Chondrocyte (in vitro differentiated cells): ENCODE data around the gene APMAP. TPM values are rescaled to one million over a fixed set of nuclear protein-coding genes. Genes with fewer than 3 reads are reported as not detected.
A peak's percentile ranks its signal among the peaks of the same experiment; 100 is the strongest.

Source experiments
- DNase-seq: peaks from one replicate; pipeline ENCODE4 v3.0.0; 2021; ENCODE audit warnings: mixed read lengths, low spot score
- H3K27ac Mint-ChIP-seq: one replicate; pipeline ENCODE4 v1.8.0; 2021; ENCODE audit warnings: mild to moderate bottlenecking, moderate library complexity, mixed read lengths; ENCODE audit not compliant: unreplicated experiment
- H3K27me3 Mint-ChIP-seq: 2 replicates; pipeline ENCODE4 v1.8.0; 2021; ENCODE audit warnings: low read depth, mixed read lengths
- H3K36me3 Mint-ChIP-seq: 2 replicates; pipeline ENCODE4 v1.8.0; 2021; ENCODE audit warnings: low read depth, mixed read lengths
- H3K4me1 Mint-ChIP-seq: 2 replicates; pipeline ENCODE4 v1.8.0; 2021; ENCODE audit warnings: low read depth, mild to moderate bottlenecking, mixed read lengths
- H3K4me3 Mint-ChIP-seq: one replicate; pipeline ENCODE4 v1.8.0; 2021; ENCODE audit warnings: mild to moderate bottlenecking, moderate library complexity, mixed read lengths; ENCODE audit not compliant: unreplicated experiment
- H3K9me3 Mint-ChIP-seq: 2 replicates; pipeline ENCODE4 v1.8.0; 2021; ENCODE audit warnings: low read depth, mixed read lengths
- total RNA-seq: library from RNA; stranded (reverse); gene quantifications from 3 replicates; pipeline ENCODE4 v1.2.1, GENCODE V29; 2021
- TF ChIP-seq, protein P1 (sequence below): fragments of 200-600 bp; sonication (generic); IDR thresholded peaks from 2 replicates; pipeline ENCODE4 v1.5.0; 2021; ENCODE audit warnings: antibody characterized with exemption, mild to moderate bottlenecking, moderate library complexity

Gene APMAP
- total RNA-seq, 1 donor from 2014 or later, result 82.2 TPM

DNA sequence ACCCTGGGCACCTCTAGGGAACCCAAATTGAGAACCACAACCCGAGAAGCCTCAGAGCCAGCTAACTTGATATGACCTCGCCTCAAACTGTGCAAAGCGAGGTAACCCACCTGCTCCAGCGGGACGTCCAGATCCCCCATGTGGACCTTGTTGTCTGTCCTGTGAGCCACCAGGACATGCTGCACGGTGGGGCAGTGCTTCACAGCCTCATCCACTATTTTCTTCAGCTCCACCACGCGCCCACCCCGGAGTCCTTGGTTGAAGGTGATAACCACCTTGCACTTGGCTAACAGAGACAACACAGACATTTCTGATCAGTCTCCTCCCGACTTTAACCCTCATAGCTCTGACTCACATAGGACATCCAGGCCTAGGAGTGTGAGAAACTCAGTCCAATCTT is 30.8 kb upstream of the APMAP start:
- Mint-ChIP-seq H3K4me1 (no peaks in the 10 kb centered on the region), H3K4me3 (no peak overlapping the region), H3K9me3 (no peaks in the 10 kb centered on the region), H3K36me3 (no peaks in the 10 kb centered on the region), H3K27ac (no peak overlapping the region), H3K27me3 (no peaks in the 10 kb centered on the region)
- TF ChIP-seq, protein P1, sequence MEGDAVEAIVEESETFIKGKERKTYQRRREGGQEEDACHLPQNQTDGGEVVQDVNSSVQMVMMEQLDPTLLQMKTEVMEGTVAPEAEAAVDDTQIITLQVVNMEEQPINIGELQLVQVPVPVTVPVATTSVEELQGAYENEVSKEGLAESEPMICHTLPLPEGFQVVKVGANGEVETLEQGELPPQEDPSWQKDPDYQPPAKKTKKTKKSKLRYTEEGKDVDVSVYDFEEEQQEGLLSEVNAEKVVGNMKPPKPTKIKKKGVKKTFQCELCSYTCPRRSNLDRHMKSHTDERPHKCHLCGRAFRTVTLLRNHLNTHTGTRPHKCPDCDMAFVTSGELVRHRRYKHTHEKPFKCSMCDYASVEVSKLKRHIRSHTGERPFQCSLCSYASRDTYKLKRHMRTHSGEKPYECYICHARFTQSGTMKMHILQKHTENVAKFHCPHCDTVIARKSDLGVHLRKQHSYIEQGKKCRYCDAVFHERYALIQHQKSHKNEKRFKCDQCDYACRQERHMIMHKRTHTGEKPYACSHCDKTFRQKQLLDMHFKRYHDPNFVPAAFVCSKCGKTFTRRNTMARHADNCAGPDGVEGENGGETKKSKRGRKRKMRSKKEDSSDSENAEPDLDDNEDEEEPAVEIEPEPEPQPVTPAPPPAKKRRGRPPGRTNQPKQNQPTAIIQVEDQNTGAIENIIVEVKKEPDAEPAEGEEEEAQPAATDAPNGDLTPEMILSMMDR, result no peak
- DNase-seq, result peak; percentile 81

DNA sequence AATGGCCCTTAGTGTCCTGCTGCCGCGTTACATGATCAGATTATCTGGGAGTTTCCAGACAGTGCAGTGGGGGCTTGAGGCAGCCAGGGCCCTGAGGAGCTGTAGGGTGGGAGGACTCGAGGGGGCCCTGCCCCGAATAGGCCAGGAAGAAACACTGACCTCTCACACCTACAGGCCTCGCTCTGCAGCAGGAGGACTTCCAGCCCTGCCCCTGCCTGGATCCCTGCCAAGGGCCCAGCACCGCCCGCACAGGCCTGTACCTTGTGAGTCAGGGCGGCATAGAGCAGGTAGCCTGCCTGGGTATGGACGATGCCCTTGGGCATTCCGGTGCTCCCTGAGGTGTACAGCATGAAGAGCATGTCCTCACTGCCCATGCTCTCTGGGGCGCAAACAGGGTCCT is 30.1 kb upstream of the APMAP start:
- H3K36me3 Mint-ChIP-seq, result no peaks in the 10 kb centered on the region
- no peaks in the 10 kb centered on the region for H3K27me3 Mint-ChIP-seq
- H3K4me3 Mint-ChIP-seq, result no peak overlapping the region
- H3K9me3 Mint-ChIP-seq, result no peaks in the 10 kb centered on the region
- TF ChIP-seq, protein P1, result no peak
- no peak overlapping the region for H3K27ac Mint-ChIP-seq
- H3K4me1 Mint-ChIP-seq, result no peaks in the 10 kb centered on the region
- peak; percentile 84 for DNase-seq

DNA sequence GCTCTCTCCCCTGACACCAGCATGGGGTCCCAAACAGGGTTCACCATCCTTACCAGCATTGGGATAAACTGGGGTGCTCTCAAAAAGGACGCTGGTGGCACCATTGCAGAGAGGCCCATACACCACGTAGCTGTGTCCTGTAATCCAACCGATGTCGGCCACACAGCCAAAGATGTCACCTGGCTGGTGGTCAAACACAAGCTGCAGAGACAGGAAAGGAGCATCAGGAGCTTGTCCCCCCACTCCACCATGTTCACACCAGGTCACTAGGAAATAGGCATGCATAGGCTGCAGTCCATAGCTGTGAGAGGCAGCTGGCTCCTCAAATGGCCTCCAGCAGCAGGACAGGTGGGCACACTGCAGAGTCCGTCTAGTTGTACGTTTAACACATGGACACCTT is 28.8 kb upstream of the APMAP start:
- H3K4me1 Mint-ChIP-seq, result no peaks in the 10 kb centered on the region
- TF ChIP-seq, protein P1, result no peak
- no peaks in the 10 kb centered on the region for H3K9me3 Mint-ChIP-seq
- no peak for DNase-seq
- no peak overlapping the region for H3K27ac Mint-ChIP-seq
- H3K36me3 Mint-ChIP-seq, result no peaks in the 10 kb centered on the region
- no peak overlapping the region for H3K4me3 Mint-ChIP-seq
- no peaks in the 10 kb centered on the region for H3K27me3 Mint-ChIP-seq

DNA sequence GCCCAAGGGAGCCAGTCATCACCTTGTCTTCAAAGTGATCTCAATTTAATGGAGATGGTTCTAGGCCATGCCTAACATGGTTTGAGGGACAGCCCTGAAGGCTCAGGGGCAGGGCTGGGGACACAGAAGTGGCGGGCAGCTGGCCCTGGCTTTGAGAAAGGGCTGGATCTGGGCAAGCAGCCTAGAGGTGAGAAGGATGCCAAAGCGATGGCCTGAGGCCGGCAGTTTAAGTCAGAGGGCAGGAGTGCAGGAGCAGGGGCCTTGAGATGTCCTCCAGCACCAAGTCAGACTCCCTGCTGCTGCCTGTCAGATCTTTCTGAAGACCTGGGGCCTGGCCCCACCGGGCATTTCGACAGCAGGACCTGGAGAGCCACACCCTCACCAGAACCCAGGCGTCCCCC is 28.4 kb upstream of the APMAP start:
- DNase-seq, result peak; percentile 49
- no peak overlapping the region for H3K4me3 Mint-ChIP-seq
- H3K36me3 Mint-ChIP-seq, result no peaks in the 10 kb centered on the region
- H3K4me1 Mint-ChIP-seq, result no peaks in the 10 kb centered on the region
- H3K27me3 Mint-ChIP-seq, result no peaks in the 10 kb centered on the region
- H3K27ac Mint-ChIP-seq, result no peak overlapping the region
- no peaks in the 10 kb centered on the region for H3K9me3 Mint-ChIP-seq
- TF ChIP-seq, protein P1, result no peak

DNA sequence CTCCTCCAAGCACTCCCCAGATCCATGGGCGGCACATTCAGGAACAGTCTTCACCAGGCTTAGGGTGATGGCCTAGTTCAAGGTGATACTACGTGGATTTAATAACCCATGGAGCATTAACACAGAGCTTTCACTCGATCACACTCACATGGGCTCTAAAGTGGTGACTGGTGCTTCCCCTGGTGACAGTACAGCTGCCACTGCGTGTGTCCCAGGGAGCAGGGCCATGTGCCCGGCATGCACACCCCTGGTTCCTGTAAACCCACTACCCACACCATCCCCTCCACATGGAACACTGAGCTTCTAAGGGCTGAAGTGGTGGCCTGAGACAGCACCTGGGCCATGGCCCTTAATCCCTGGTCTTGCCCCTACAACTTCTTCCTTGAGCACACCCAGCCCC is 27.8 kb upstream of the APMAP start:
- no peak overlapping the region for H3K27ac Mint-ChIP-seq
- TF ChIP-seq, protein P1, result no peak
- H3K27me3 Mint-ChIP-seq, result no peaks in the 10 kb centered on the region
- H3K36me3 Mint-ChIP-seq, result no peaks in the 10 kb centered on the region
- no peaks in the 10 kb centered on the region for H3K4me1 Mint-ChIP-seq
- no peaks in the 10 kb centered on the region for H3K9me3 Mint-ChIP-seq
- H3K4me3 Mint-ChIP-seq, result no peak overlapping the region
- peak; percentile 43 for DNase-seq
